ENCODE measurements around the gene ARHGAP22. TPM values are rescaled to one million over a fixed set of nuclear protein-coding genes. Genes with fewer than 3 reads are reported as not detected.

Gene ARHGAP22
- total RNA-seq, 1 donor from 2014 or later: 6.2 TPM

GRCh38 chr10:48501787-48502771 lies 102.8 kb downstream of the ARHGAP22 start:
- Histone ChIP-seq H3K4me1 (ENCODE audit: insufficient read depth, low read length) (peaks cover 13% of the 10 kb centered on the region), H3K9me3 (ENCODE audit: insufficient read depth, low read depth, low read length) (no peaks in the 10 kb centered on the region), H3K9ac (ENCODE audit: low read length) (no peak overlapping the region), H2AFZ (ENCODE audit: low read depth, low read length) (no peak overlapping the region), H3K36me3 (ENCODE audit: insufficient read depth, low read length) (peaks cover 2% of the 10 kb centered on the region), H3K4me3 (ENCODE audit: insufficient read depth, low read depth, low read length) (no peak overlapping the region), H3K27me3 (ENCODE audit: insufficient read depth, low read length) (no peaks in the 10 kb centered on the region), H3K79me2 (ENCODE audit: insufficient read depth, low read length) (peaks cover 62% of the 10 kb centered on the region), H3K4me2 (ENCODE audit: low read length) (no peak overlapping the region), H4K20me1 (ENCODE audit: insufficient read depth, low read length) (peaks cover 59% of the 10 kb centered on the region), H3K27ac (ENCODE audit: low read depth, low read length) (no peak overlapping the region)
- no peak for DNase-seq (ENCODE audit: low read depth)
- Mint-ChIP-seq H3K27me3 (ENCODE audit: low read depth, unreplicated experiment) (peaks cover 15% of the 10 kb centered on the region), H3K4me1 (ENCODE audit: low read depth, unreplicated experiment) (peaks cover 3% of the 10 kb centered on the region), H3K36me3 (ENCODE audit: low read depth, unreplicated experiment) (no peaks in the 10 kb centered on the region), H3K9me3 (ENCODE audit: unreplicated experiment) (no peaks in the 10 kb centered on the region), H3K27ac (ENCODE audit: unreplicated experiment) (no peak overlapping the region), H3K4me3 (ENCODE audit: unreplicated experiment) (no peak overlapping the region)
- no peak for FAIRE-seq
- TF ChIP-seq EZH2 (IDR thresholded peaks at IDR 0.05; ENCODE audit: insufficient read depth, low read length) (no peak), CTCF (IDR thresholded peaks at IDR 0.05; ENCODE audit: insufficient read depth, low read depth, low read length) (no peak)

- FAIRE-seq: no peak
- Histone ChIP-seq H3K9me3 (ENCODE audit: insufficient read depth, low read depth, low read length) (no peaks in the 10 kb centered on the region), H3K4me2 (ENCODE audit: low read length) (no peak overlapping the region), H2AFZ (ENCODE audit: low read depth, low read length) (no peak overlapping the region), H3K36me3 (ENCODE audit: insufficient read depth, low read length) (peaks cover 2% of the 10 kb centered on the region), H3K79me2 (ENCODE audit: insufficient read depth, low read length) (peaks cover 62% of the 10 kb centered on the region), H3K4me1 (ENCODE audit: insufficient read depth, low read length) (peaks cover 18% of the 10 kb centered on the region), H3K4me3 (ENCODE audit: insufficient read depth, low read depth, low read length) (no peak overlapping the region), H3K9ac (ENCODE audit: low read length) (no peak overlapping the region), H3K27me3 (ENCODE audit: insufficient read depth, low read length) (no peaks in the 10 kb centered on the region), H3K27ac (ENCODE audit: low read depth, low read length) (no peak overlapping the region), H4K20me1 (ENCODE audit: insufficient read depth, low read length) (peaks cover 57% of the 10 kb centered on the region)
- H3K27me3 Mint-ChIP-seq (ENCODE audit: low read depth, unreplicated experiment): peaks cover 15% of the 10 kb centered on the region
- H3K4me1 Mint-ChIP-seq (ENCODE audit: low read depth, unreplicated experiment): peaks cover 8% of the 10 kb centered on the region
- TF ChIP-seq EZH2 (IDR thresholded peaks at IDR 0.05; ENCODE audit: insufficient read depth, low read length) (no peak), CTCF (IDR thresholded peaks at IDR 0.05; ENCODE audit: insufficient read depth, low read depth, low read length) (no peak)
- H3K27ac Mint-ChIP-seq (ENCODE audit: unreplicated experiment): no peak overlapping the region
- H3K36me3 Mint-ChIP-seq (ENCODE audit: low read depth, unreplicated experiment): no peaks in the 10 kb centered on the region
- H3K9me3 Mint-ChIP-seq (ENCODE audit: unreplicated experiment): no peaks in the 10 kb centered on the region
- no peak overlapping the region for H3K4me3 Mint-ChIP-seq (ENCODE audit: unreplicated experiment)
- DNase-seq (ENCODE audit: low read depth): no peak
Measured at GRCh38 chr10:48501226-48501625, 103.6 kb downstream of the ARHGAP22 start.

- H3K9ac ChIP-seq (ENCODE audit: low read length): no peak overlapping the region
- DNase-seq (ENCODE audit: low read depth) (no peak), FAIRE-seq (no peak)
- peaks cover 57% of the 10 kb centered on the region for H4K20me1 ChIP-seq (ENCODE audit: insufficient read depth, low read length)
- H3K4me2 ChIP-seq (ENCODE audit: low read length): no peak overlapping the region
- no peaks in the 10 kb centered on the region for H3K9me3 ChIP-seq (ENCODE audit: insufficient read depth, low read depth, low read length)
- H3K27me3 Mint-ChIP-seq (ENCODE audit: low read depth, unreplicated experiment): peaks cover 13% of the 10 kb centered on the region
- H3K36me3 Mint-ChIP-seq (ENCODE audit: low read depth, unreplicated experiment): no peaks in the 10 kb centered on the region
- H2AFZ ChIP-seq (ENCODE audit: low read depth, low read length): no peak overlapping the region
- no peak for TF ChIP-seq EZH2 (IDR thresholded peaks at IDR 0.05; ENCODE audit: insufficient read depth, low read length)
- no peak for TF ChIP-seq CTCF (IDR thresholded peaks at IDR 0.05; ENCODE audit: insufficient read depth, low read depth, low read length)
- no peak overlapping the region for H3K4me3 ChIP-seq (ENCODE audit: insufficient read depth, low read depth, low read length)
- H3K36me3 ChIP-seq (ENCODE audit: insufficient read depth, low read length): peaks cover 2% of the 10 kb centered on the region
- H3K4me1 Mint-ChIP-seq (ENCODE audit: low read depth, unreplicated experiment): peaks cover 8% of the 10 kb centered on the region
- no peak overlapping the region for H3K27ac Mint-ChIP-seq (ENCODE audit: unreplicated experiment)
- no peak overlapping the region for H3K4me3 Mint-ChIP-seq (ENCODE audit: unreplicated experiment)
- peaks cover 18% of the 10 kb centered on the region for H3K4me1 ChIP-seq (ENCODE audit: insufficient read depth, low read length)
- H3K9me3 Mint-ChIP-seq (ENCODE audit: unreplicated experiment): no peaks in the 10 kb centered on the region
- H3K27me3 ChIP-seq (ENCODE audit: insufficient read depth, low read length): no peaks in the 10 kb centered on the region
- H3K27ac ChIP-seq (ENCODE audit: low read depth, low read length): no peak overlapping the region
- peaks cover 63% of the 10 kb centered on the region for H3K79me2 ChIP-seq (ENCODE audit: insufficient read depth, low read length)
Measured at GRCh38 chr10:48500771-48501170, 104.1 kb downstream of the ARHGAP22 start.

Data from astrocyte (in vitro differentiated cells and primary cell).